Right lung (tissue), 5 donors: ENCODE measurements around the gene CCN2. TPM values are rescaled to one million over a fixed set of nuclear protein-coding genes. Genes with fewer than 3 reads are reported as not detected.

Experiments used
- DNase-seq, 2 donors: peaks; one replicate each; pipeline ENCODE4 v3.0.0-alpha.2; 2013
- polyA plus RNA-seq, 5 donors: library from polyadenylated mRNA; unstranded; fragments of 120-200 nt; gene quantifications; one replicate each; pipeline versions ENCODE4 v1.2.1 to v1.2.3, GENCODE V29; 2013; ENCODE audit warnings: inconsistent platforms in 1 of 5, low replicate concordance in 1 of 5; ENCODE audit not compliant: insufficient read length in 5 of 5, insufficient read depth in 1 of 5

CCN2 gene
- polyA plus RNA-seq, 5 donors = 18.6 to 108 (median 78.1) TPM

- no peak for DNase-seq
Observed at GRCh38 chr6:131970076-131970859, 19.1 kb upstream of the CCN2 start.

GRCh38 chr6:131968656-131969055, 17.5 kb upstream of the CCN2 start:
- no peak for DNase-seq

DNA sequence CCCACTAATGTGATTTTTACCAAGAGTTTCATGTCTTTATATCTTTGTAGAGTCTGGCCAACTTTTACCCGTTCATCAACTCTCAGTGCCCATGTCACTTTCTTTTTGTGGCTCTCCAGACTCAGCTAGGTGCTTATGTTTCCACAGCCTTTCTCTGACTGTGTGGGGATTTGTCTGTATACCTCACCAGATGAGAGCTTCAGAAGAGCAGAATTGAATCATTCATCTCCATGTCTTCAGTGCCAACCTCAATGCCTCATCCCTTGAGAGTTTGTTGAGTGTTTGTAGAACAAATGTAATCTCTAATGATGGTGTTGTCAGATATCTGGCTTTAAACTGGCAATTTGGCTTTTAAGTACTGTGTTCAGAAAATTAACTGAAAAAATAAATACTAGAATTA, 16.8 kb upstream of the CCN2 start:
- DNase-seq = no peak

- DNase-seq = no peak
Observed at GRCh38 chr6:131966443-131966842, 15.3 kb upstream of the CCN2 start.

- DNase-seq = no peak
Observed at GRCh38 chr6:131963063-131963462, 11.9 kb upstream of the CCN2 start.

GRCh38 chr6:131960371-131961133, 9.4 kb upstream of the CCN2 start:
- DNase-seq = no peak

- DNase-seq = no peak
Observed at GRCh38 chr6:131958542-131959470, 7.6 kb upstream of the CCN2 start.

- DNase-seq = no peak
Observed at GRCh38 chr6:131958095-131958494, 6.9 kb upstream of the CCN2 start.

DNA sequence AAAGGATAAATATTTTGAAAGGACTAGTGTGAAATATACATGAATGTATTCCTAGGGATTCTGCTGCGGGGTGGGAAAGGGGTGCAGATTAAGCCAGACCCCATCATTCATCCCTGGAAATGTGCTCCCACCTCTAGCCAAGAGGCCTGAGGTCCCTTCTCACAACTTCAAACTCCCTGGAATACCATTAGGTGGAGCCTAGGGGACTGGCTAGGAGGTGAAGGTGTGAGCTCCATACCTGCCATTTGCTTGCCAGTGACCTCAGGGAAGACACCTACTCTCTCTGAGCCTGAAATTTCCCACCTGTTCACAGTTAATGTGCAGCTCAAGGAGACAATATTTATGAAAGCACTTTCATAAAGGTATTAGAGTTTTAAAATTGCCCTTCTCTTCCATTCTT, 4.7 kb upstream of the CCN2 start:
- no peak for DNase-seq

GRCh38 chr6:131955192-131955591, 4.0 kb upstream of the CCN2 start:
- no peak for DNase-seq

DNA sequence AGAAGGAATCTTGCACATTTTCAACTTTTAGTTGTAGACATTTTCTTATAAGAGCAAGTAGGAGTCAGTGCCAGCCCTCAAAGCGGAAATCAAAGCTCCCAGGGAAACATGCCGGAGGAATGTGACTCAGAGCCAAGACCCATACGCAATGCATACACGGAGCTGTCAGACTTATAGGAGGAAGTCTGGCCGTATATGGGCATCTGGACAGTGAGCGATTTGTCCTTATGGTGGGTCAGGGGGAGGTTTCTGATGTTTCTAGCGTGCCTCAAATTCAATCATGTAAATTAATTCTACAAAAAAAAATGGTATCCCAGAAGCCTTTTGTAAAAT, 3.6 kb upstream of the CCN2 start:
- DNase-seq = peak; percentile 90 to 93

- DNase-seq = peak in 1 of 2 donors; percentile 7
Observed at GRCh38 chr6:131954059-131954774, 3.0 kb upstream of the CCN2 start.

DNA sequence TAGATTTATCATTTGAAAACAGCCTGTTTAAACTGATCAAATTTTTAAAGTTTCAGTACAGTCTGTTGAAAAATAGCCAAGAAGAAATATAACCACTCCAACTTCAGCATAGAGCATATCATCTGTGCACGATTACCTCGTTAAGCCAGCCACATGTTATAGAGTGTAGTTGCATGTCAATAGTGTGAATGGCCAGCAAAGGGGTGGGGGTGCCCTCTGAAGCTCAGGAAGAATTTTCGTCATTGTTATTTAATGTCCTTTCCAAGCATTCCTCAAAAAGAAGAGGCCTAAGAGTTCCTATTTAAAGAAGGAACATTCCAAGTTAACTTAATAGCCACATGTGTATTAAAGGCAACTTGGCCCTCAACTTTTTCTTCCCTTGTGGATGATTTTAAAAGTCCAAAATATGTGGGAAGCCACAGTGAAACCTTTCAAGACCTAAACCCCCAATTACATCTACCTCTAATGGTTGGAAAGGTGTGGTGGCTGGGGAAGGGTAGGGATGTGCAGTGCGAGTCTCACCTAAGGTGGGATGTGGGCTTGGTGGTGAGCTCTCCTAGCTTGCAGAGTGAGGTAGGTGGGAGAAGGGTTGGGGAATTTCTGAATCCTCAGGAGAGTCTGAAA, 1.8 kb upstream of the CCN2 start:
- DNase-seq = no peak

DNA sequence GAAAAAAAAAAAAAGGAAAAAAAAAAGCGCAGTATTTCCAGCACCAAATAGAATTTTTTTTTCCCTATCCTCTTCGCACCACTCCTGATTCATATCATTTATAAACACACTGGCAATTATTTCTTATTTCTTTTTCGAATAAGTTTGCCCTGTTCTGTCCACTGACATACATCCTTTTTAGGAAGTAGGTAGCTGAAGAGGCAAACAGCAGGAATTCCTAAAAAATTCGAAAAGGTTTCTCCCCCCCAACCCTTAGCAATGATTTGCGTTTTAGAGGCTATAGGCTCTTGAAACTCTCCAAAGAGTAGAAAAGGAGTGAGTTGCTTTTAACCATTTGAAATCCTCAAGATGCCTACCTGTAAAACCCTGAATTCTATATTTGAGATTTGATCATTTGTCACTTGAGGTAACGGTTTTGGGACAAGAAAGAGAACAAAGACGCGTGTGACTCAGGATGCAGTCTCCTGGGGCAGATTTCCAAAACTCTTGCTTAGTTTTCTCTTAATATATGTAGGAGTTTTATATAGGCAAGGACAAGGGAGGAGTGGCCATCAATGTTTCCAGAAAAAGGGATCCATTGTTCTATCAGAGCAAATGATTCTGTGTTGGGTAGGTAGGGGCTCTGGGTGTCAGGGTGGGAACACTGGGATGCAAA, 531 bp upstream of the CCN2 start:
- peak in 1 of 2 donors; percentile 11 for DNase-seq

DNA sequence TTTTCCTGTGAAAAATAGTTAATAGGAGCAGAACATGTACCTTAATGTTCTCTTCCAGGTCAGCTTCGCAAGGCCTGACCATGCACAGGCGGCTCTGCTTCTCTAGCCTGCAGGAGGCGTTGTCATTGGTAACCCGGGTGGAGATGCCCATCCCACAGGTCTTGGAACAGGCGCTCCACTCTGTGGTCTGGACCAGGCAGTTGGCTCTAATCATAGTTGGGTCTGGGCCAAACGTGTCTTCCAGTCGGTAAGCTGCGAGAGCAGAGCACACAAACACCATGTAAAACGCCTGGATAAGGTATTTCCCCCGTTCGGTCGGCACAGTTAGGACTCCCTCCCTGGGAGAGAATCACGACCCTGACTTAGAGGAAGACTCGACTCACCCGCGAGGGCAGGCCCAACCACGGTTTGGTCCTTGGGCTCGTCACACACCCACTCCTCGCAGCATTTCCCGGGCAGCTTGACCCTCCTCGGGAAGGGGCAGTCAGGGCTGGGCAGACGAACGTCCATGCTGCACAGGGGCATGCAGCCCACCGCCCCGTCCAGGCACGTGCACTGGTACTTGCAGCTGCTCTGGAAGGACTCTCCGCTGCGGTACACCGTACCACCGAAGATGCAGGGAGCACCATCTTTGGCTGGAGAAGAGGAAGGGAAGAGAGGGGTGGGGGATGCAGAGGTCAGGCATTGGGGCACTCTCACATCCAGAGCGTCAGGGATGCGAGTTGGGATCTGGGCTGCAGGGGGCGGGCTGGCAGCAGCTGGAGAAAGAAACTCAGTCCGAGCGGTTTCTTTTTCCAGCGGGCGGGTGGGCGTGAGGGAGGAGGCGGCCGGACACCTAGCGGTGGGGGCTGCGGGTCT, 1.0 kb downstream of the CCN2 start:
- DNase-seq = peak; percentile 79

DNA sequence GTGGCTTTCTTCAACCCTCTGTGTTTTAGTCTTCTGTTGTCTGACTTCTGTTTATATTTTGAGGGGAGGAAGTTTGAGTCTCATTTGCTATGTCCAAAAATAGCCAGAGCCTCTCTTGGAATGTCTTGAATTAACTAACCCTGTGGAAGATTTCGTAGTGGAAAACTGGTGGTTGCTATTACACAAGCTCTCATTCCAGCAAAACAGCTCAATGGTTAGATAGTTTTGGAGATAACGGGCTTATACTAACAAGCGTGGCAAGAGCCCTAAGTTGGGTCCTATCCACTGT, 1.6 kb downstream of the CCN2 start:
- peak; percentile 68 to 77 for DNase-seq

- peak in 1 of 2 donors; percentile 21 for DNase-seq
Observed at GRCh38 chr6:131948692-131949619, 2.2 kb downstream of the CCN2 start.

DNA sequence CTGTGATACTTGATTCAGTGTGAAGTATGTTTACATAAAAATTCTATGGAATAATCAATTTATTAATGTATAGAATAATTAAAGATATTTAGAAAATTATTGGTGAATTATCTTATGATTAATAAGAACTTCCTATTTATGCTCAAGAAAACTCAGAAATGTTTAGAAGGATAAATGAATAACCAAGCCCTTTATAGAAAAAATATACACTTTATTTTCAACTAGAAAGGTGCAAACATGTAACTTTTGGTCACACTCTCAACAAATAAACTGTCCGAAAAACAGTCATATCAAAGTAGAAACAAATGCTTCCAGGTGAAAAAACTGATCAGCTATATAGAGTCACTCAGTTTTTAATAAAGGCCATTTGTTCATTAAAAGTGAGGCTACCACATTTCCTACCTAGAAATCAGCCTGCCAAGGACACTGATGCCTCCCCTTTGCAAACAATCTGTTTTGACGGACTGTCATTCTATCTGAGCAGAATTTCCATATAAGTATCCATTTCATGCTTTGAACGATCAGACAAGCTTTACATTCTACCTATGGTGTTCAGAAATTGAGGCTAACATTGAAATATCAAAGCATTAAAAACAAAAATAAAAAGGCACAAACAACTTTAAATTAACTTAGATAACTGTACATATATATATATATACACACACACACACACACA, 3.0 kb downstream of the CCN2 start:
- DNase-seq = no peak
